Thyroid gland (tissue), 4 donors: ENCODE data around the gene AICDA. TPM values are rescaled to one million over a fixed set of nuclear protein-coding genes. Genes with fewer than 3 reads are reported as not detected.

ENCODE experiments used
- DNase-seq, 2 donors: peaks; one replicate each; pipeline ENCODE4 v3.0.0-alpha.2; 2019
- H3K27ac ChIP-seq, 3 donors: fragments of 200-600 bp; sonication (generic); 1 replicate in 2 of 3; 2 replicates in 1 of 3; pipeline ENCODE4 v1.5.1; 2016 to 2019; ENCODE audit warnings: mild to moderate bottlenecking in 1 of 3, moderate library complexity in 1 of 3
- H3K27me3 ChIP-seq: fragments of 200-600 bp; sonication (generic); one replicate; pipeline ENCODE4 v1.5.1; 2019
- H3K36me3 ChIP-seq, 2 donors: fragments of 200-600 bp; sonication (generic); one replicate each; pipeline ENCODE4 v1.5.1; 2016 to 2019
- H3K4me1 ChIP-seq, 2 donors: fragments of 200-600 bp; sonication (generic); one replicate each; pipeline ENCODE4 v1.5.1; 2017 to 2019
- H3K4me3 ChIP-seq, 3 donors: fragments of 200-600 bp; sonication (generic); replicated peaks in 1 of 3; 1 replicate in 2 of 3; 2 replicates in 1 of 3; pipeline ENCODE4 v1.5.1; 2016; ENCODE audit warnings: mild to moderate bottlenecking in 1 of 3
- H3K9me3 ChIP-seq: fragments of 200-600 bp; sonication (generic); one replicate; pipeline ENCODE4 v1.5.1; 2017
- CTCF ChIP-seq, 6 experiments: fragments of 200-600 bp in 3 of 6; fragments of 450-650 bp in 3 of 6; sonication (generic) in 3 of 6; IDR thresholded peaks; one replicate each; pipeline ENCODE4 v1.5.1; 2016 to 2019; ENCODE audit warnings: antibody characterized with exemption in 6 of 6, mild to moderate bottlenecking in 2 of 6, inconsistent platforms in 1 of 6, moderate library complexity in 1 of 6
- POLR2A ChIP-seq, 2 donors: fragments of 450-650 bp; IDR thresholded peaks; one replicate each; pipeline ENCODE4 v1.6.1; 2017; ENCODE audit warnings: antibody characterized with exemption in 2 of 2, mild to moderate bottlenecking in 2 of 2, moderate library complexity in 1 of 2
- WGBS, 2 donors: methylation state at CpG; one replicate each; pipeline ENCODE4 v1.1.5; 2017; 5-methylcytosine and 5-hydroxymethylcytosine counted together
- intact Hi-C: fragments of 100-400 bp; cut with DNase I; formaldehyde crosslinking; loops from one replicate; pipeline ENCODE4 v1.15.1; 2023
- total RNA-seq, 4 donors: library from RNA; depleted of rRNA; stranded (reverse); fragments of >200 nt; gene quantifications; one replicate each; pipeline ENCODE4 v1.2.3, GENCODE V29; 2016

AICDA gene
- total RNA-seq = not detected

DNA sequence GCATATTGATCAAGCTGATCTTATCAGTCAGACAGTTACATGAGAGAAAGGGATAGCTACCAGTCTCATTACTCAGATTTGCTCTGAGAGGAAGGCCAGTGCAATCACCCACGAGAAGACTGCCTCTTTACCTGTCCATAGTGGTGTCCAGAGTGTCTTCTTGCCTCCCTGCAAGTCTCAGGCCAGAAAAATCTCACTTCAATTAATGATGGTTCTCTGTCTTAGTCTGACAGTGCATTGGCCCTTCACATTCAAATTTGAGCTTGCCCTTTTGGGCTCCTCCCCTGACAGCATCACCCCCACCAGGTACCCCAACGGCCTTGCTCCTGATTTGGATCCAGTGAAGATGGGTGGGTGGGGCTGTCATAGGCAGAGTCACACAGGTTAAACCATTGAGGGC, at the start of gene AICDA:
AICDA (minus strand) TSS at position 231 of the 400 bp plus-strand sequence; CDS start at position 139, 92 bp downstream.
- intact Hi-C loops = no loop called here
- TF ChIP-seq CTCF (IDR thresholded peaks at IDR 0.05) (no peak), POLR2A (IDR thresholded peaks at IDR 0.05) (no peak)
- WGBS, 2 donors = 49 to 73% methylated on average over 2 of the region's 2 CpGs

GRCh38 chr12:8661751-8662150, 49.1 kb upstream of the AICDA start:
- Histone ChIP-seq H3K4me3 (no peak overlapping the region), H3K9me3 (no peaks in the 10 kb centered on the region), H3K36me3 (no peaks in the 10 kb centered on the region), H3K4me1 (no peaks in the 10 kb centered on the region), H3K27me3 (no peaks in the 10 kb centered on the region), H3K27ac (no peak overlapping the region)
- intact Hi-C loops = no loop called here
- DNase-seq = no peak
- 77 to 88% methylated on average over 3 of the region's 3 CpGs for WGBS, 2 donors
- TF ChIP-seq CTCF (IDR thresholded peaks at IDR 0.05) = no peak
- no peak for TF ChIP-seq POLR2A (IDR thresholded peaks at IDR 0.05)

More for the DNA sequence above, at the start of gene AICDA:
- Histone ChIP-seq H3K27ac (no peak within 1 kb of the TSS), H3K36me3 (no peaks in the 10 kb centered on the region), H3K9me3 (no peaks in the 10 kb centered on the region), H3K4me3 (no peak within 1 kb of the TSS), H3K27me3 (no peaks in the 10 kb centered on the region), H3K4me1 (no peaks in the 10 kb centered on the region)
- DNase-seq = no peak

- H3K27me3 ChIP-seq = no peaks in the 10 kb centered on the region
- no peaks in the 10 kb centered on the region for H3K4me1 ChIP-seq
- TF ChIP-seq CTCF (IDR thresholded peaks at IDR 0.05) (no peak), POLR2A (IDR thresholded peaks at IDR 0.05) (no peak)
- H3K36me3 ChIP-seq = no peaks in the 10 kb centered on the region
- no peak overlapping the region for H3K4me3 ChIP-seq
- no peak overlapping the region for H3K27ac ChIP-seq
- H3K9me3 ChIP-seq = no peaks in the 10 kb centered on the region
- intact Hi-C loops = no loop called here
- WGBS, 2 donors = 66 to 76% methylated on average over 3 of the region's 3 CpGs
- no peak for DNase-seq
These were observed 48.4 kb upstream of the AICDA start for GRCh38 chr12:8661016-8661415.

DNA sequence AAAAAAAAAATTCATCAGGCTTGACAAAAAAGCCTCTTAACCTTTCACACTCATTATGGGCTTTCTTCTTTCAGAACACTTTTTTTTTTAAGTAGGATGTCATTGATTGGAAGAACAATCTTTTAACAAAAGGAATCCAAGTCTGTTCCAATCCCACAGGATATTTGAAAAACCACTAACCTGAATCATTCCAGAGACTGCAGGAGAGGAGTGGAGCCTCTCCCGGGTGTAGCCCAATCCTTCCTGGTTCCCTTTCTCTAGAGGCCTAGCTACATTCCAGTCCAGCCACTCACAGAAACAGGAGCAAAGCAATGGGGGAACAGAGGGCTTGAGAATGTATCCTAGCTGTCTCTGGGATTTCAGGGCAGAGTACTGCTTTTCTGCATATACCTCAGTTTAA, 45.7 kb upstream of the AICDA start:
- TF ChIP-seq CTCF (IDR thresholded peaks at IDR 0.05) = no peak
- Histone ChIP-seq H3K27ac (peak overlapping the region in 1 of 3 donors; percentile 5), H3K4me1 (no peaks in the 10 kb centered on the region), H3K36me3 (no peaks in the 10 kb centered on the region), H3K27me3 (no peaks in the 10 kb centered on the region), H3K4me3 (no peak overlapping the region), H3K9me3 (no peaks in the 10 kb centered on the region)
- intact Hi-C loops = loop anchor here (10.0 kb wide), 1 partner anchor 376 kb away; no protein-coding TSS in a partner anchor
- peak in 1 of 2 donors; percentile 12 for DNase-seq
- 0 to 20% methylated on average over 1 of the region's 1 CpG for WGBS, 2 donors

- no peak for DNase-seq
- Histone ChIP-seq H3K4me1 (no peaks in the 10 kb centered on the region), H3K27me3 (no peaks in the 10 kb centered on the region), H3K4me3 (no peak overlapping the region), H3K9me3 (no peaks in the 10 kb centered on the region), H3K36me3 (no peaks in the 10 kb centered on the region), H3K27ac (no peak overlapping the region)
- intact Hi-C loops = loop anchor here (10.0 kb wide), 1 partner anchor 379 kb away; no protein-coding TSS in a partner anchor
- TF ChIP-seq CTCF (IDR thresholded peaks at IDR 0.05) (no peak), POLR2A (IDR thresholded peaks at IDR 0.05) (no peak)
- 81 to 87% methylated on average over 6 of the region's 6 CpGs for WGBS, 2 donors
These were observed 42.8 kb upstream of the AICDA start for GRCh38 chr12:8655421-8655820.
